ENCODE measurements around the gene TPI1. TPM values are rescaled to one million over a fixed set of nuclear protein-coding genes. Genes with fewer than 3 reads are reported as not detected.

The TPI1 gene
- total RNA-seq, 1 experiment from 2014 or later, result 1,045 TPM

- TF ChIP-seq SMAD4 (CRISPR knock-in tag; IDR thresholded peaks at IDR 0.05) (no peak), ZNF423 (CRISPR knock-in tag; IDR thresholded peaks at IDR 0.05) (no peak), ATF6 (CRISPR knock-in tag; IDR thresholded peaks at IDR 0.05) (no peak), HMGXB4 (CRISPR knock-in tag; IDR thresholded peaks at IDR 0.05) (no peak), ZBTB21 (CRISPR knock-in tag; IDR thresholded peaks at IDR 0.05; ENCODE audit: borderline replicate concordance) (no peak), HMGA2 (CRISPR knock-in tag; IDR thresholded peaks at IDR 0.05) (no peak), E2F4 (CRISPR knock-in tag; IDR thresholded peaks at IDR 0.05; ENCODE audit: borderline replicate concordance, low read depth) (no peak)
Observed at GRCh38 chr12:6820166-6820565, 47.2 kb upstream of the TPI1 start (continued).

- peaks cover 62% of the 10 kb centered on the region for H3K27me3 Mint-ChIP-seq (ENCODE audit: low read depth)
- ATAC-seq (peak; percentile 35), DNase-seq (ENCODE audit: low spot score) (peak; percentile 77)
- H3K36me3 Mint-ChIP-seq, result peaks cover 5% of the 10 kb centered on the region; the same call in 1 of the 2 replicates
- peak within 1 kb of the TSS; percentile 94 for H3K27ac Mint-ChIP-seq
- H3K4me3 Mint-ChIP-seq, result peak within 1 kb of the TSS; percentile 78
- peaks cover 71% of the 10 kb centered on the region for H3K4me1 Mint-ChIP-seq
- 0 out of 2 replicates have a peak, but pooled peaks have one; percentile 25 for TF ChIP-seq IRF1 (CRISPR knock-in tag; IDR thresholded peaks at IDR 0.05)
- TF ChIP-seq ZNF416 (CRISPR knock-in tag; IDR thresholded peaks at IDR 0.05), result 0 out of 2 replicates have a peak, but pooled peaks have one; percentile 39
- TF ChIP-seq FOXK1 (CRISPR knock-in tag; IDR thresholded peaks at IDR 0.05), result no peak
- ChIA-PET POLR2A (interaction anchor here (0.7 to 2.6 kb wide), 10 partner anchors 10 to 98 kb away, joined by 3 to 14 read pairs (median 4); partner anchors contain the start of genes COPS7A, MLF2 and PTMS), CTCF (interaction anchor here (0.6 to 6.4 kb wide), 14 partner anchors 9 to 201 kb away, joined by 3 to 112 read pairs (median 5); partner anchors contain the start of genes CDCA3, COPS7A, MLF2 and PTMS)
- H3K9me3 Mint-ChIP-seq, result no peaks in the 10 kb centered on the region
Observed at GRCh38 chr12:6821591-6822425, 45.5 kb upstream of the TPI1 start, which contains the start of gene GPR162. Gene GPR162, plus strand, starts transcription at chr12:6821821. Its CDS starts 2,078 bp downstream, at chr12:6823899.

GRCh38 chr12:6822426-6823135 is 44.8 kb upstream of the TPI1 start:
- no peaks in the 10 kb centered on the region for H3K9me3 Mint-ChIP-seq
- H3K36me3 Mint-ChIP-seq, result peaks cover 5% of the 10 kb centered on the region; the same call in 1 of the 2 replicates
- no peak for TF ChIP-seq NFYB (CRISPR knock-in tag; conservative IDR thresholded peaks at IDR 0.05; ENCODE audit: low read depth)
- TF ChIP-seq ZNF263 (CRISPR knock-in tag; IDR thresholded peaks at IDR 0.05; ENCODE audit: low read depth), result peak; percentile 68
- ATAC-seq, result no peak
- no peak overlapping the region for H3K27ac Mint-ChIP-seq
- ChIA-PET POLR2A (interaction anchor here (0.7 to 2.6 kb wide), 5 partner anchors 54 to 98 kb away, joined by 3 to 14 read pairs (median 8); partner anchors contain the start of genes COPS7A and PTMS), CTCF (interaction anchor here (0.6 to 6.4 kb wide), 10 partner anchors 12 to 202 kb away, joined by 3 to 112 read pairs (median 8); partner anchors contain the start of genes MLF2, PTMS and SPSB2)
- peak overlapping the region; percentile 78 for H3K4me3 Mint-ChIP-seq
- peaks cover 61% of the 10 kb centered on the region for H3K27me3 Mint-ChIP-seq (ENCODE audit: low read depth)
- peaks cover 78% of the 10 kb centered on the region for H3K4me1 Mint-ChIP-seq
- no peak for DNase-seq (ENCODE audit: low spot score)

Measured in WTC11 (cell line).